AG04449 (cell line): Measurements from ENCODE around the gene ADTRP.
A peak's percentile ranks its signal among the peaks of the same experiment; 100 is the strongest.

Experiments used
- CTCF ChIA-PET: fragments of 350-600 bp; formaldehyde crosslinking; extraction: SDS; loops from one replicate; lab custom pipeline; 2021; ENCODE audit warnings: antibody characterized with exemption; lab: Yijun Ruan, JAX
- POLR2A ChIA-PET: fragments of 400-600, 350-600 bp; formaldehyde crosslinking; extraction: SDS; loops from one replicate; lab custom pipeline; 2020; ENCODE audit warnings: antibody characterized with exemption, inconsistent platforms; lab: Yijun Ruan, JAX
- DNase-seq: peaks from one replicate; pipeline ENCODE4 v3.0.0-alpha.2; 2010; ENCODE audit warnings: low read depth, low spot score
- H3K4me3 ChIP-seq: 2 replicates; pipeline ENCODE4 v1.5.1; 2011; ENCODE audit warnings: low read depth, mild to moderate bottlenecking, control low read depth, low read length
- CTCF ChIP-seq: IDR thresholded peaks from one replicate; pipeline ENCODE4 v1.5.1; 2011; ENCODE audit warnings: mild to moderate bottlenecking, moderate library complexity, low read length, control low read depth, inconsistent platforms; ENCODE audit not compliant: insufficient read depth; ENCODE audit errors: missing control alignments

ADTRP gene

DNA sequence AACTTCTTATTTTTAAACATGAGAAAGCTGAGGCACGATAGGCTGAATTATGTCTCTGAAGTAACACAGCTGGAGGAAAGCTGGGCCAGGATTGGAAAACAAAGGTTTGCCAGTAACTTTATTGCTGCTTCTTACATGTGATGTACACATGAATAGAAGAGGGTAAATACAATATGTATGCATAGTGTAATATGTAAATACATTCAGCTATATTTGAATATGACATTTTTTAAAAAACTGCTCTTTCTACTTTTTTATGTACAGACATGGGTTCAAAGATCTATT, 90.2 kb downstream of the ADTRP start:
- ChIA-PET POLR2A (no interaction called here), CTCF (interaction anchor here (0.9 to 3.6 kb wide), 5 partner anchors 9 to 103 kb away, joined by 3 to 17 read pairs (median 8); no protein-coding TSS in a partner anchor)
- TF ChIP-seq CTCF, result no peak
- DNase-seq, result no peak
- no peak overlapping the region for H3K4me3 ChIP-seq

DNA sequence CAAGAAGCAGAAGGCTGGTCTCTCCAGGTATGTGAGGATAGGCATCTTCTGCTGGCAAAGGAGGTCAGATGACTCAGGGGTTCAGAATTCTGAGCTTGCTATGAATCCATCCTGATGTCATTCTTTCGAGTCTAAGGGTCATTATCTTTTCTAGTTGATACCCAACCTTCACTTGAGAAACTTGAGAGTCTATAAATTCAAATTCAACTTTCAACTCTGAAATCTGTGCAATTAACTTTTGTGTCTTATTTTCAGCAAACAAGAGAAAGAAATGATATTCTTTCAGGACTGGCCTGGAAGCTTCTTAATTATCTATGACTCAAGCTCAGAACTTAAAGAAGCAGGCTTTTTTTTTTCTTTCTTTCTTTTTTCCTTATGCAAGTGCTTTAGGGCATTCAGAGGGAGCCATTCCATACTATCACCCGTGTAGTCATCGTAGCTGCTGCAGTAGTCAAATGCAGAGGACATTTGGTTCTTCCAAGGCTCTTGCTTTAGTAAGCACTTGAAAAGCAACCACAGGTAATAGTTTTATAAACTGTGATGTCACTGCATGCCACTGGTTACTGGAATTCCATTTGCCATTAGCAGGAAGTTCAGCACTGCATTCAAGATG, 93.0 kb downstream of the ADTRP start:
- TF ChIP-seq CTCF, result no peak
- no peak overlapping the region for H3K4me3 ChIP-seq
- POLR2A ChIA-PET, result no interaction called here
- CTCF ChIA-PET, result interaction anchor here (0.8 to 1.6 kb wide), 2 partner anchors 15 to 30 kb away, joined by 3 to 9 read pairs; no protein-coding TSS in a partner anchor
- peak; percentile 52 for DNase-seq

DNA sequence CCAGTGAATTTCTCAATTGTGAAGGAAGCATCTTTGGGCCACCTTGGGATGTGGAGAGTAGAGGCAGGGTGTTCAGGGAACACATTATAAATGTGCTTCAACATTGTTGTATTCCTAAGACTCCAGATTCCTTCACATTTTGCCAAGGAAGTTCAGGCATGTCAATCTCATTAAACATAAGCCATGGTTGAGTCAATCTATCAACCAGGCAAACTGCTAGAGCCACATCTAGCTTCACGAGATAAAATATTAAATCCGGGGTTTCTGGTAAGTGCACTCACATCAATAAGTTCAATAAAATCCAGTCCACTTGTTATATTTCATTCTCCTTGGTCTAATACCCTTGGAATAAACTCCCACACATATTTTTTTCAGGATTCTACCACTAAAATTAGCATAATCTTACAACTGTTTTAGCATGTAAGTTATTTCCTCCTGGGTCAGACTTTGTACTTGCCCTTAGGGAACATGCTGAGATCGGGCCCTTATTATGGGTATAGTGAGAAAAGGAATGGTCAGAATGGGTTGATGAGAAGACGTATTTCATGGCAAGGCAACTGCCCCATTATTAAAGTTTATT, 93.6 kb downstream of the ADTRP start:
- no peak overlapping the region for H3K4me3 ChIP-seq
- TF ChIP-seq CTCF, result no peak
- ChIA-PET POLR2A (no interaction called here), CTCF (interaction anchor here (1.6 kb wide), 1 partner anchor 30 kb away, joined by 9 read pairs; no protein-coding TSS in a partner anchor)
- DNase-seq, result no peak

GRCh38 chr6:11683871-11684270, 94.7 kb downstream of the ADTRP start:
- H3K4me3 ChIP-seq, result no peak overlapping the region
- CTCF ChIA-PET, result interaction anchor here (0.7 to 1.0 kb wide), 2 partner anchors 9 to 29 kb away, joined by 3 read pairs; no protein-coding TSS in a partner anchor
- POLR2A ChIA-PET, result no interaction called here
- DNase-seq, result no peak
- TF ChIP-seq CTCF, result no peak

DNA sequence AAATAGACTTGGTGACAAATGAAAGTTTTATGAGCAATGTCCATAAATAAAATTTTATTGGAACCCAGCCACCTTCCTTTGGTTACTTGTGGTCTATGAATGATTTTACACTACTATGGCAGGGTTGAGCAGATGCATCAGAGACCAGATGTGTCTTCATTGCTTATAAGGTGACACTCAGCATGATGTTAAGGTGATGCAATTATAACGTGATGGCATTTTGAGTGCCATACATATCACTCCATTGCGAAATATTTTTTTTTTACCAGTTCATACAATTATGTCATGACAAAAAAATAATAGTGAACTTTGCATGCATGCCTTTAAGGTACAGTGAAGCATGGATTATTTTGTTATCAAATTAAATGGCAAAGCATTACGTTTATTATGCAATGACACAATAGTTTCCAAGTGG, 96.0 kb downstream of the ADTRP start:
- no peak overlapping the region for H3K4me3 ChIP-seq
- DNase-seq, result no peak
- ChIA-PET CTCF (no interaction called here), POLR2A (no interaction called here)
- TF ChIP-seq CTCF, result no peak

GRCh38 chr6:11681770-11682169, 96.8 kb downstream of the ADTRP start:
- POLR2A ChIA-PET, result no interaction called here
- no peak overlapping the region for H3K4me3 ChIP-seq
- no peak for DNase-seq
- no peak for TF ChIP-seq CTCF
- CTCF ChIA-PET, result no interaction called here
